Stimulated activated CD4-positive, alpha-beta T cell treated with anti-CD3 and anti-CD28 coated beads, Interleukin-4, amount 100 ng/mL, for 48 hours (primary cell): Measurements from ENCODE around the gene TMEM50B.
"Not testable (repeated sequence)": the region's sequence is repeated elsewhere in the genome, so short reads cannot be mapped to it uniquely, and the experiment has no call there.

Experiments used
- DNase-seq, 2 donors: peaks; one replicate each; pipeline ENCODE4 v3.0.0-alpha.2; 2020; ENCODE audit warnings: low read depth in 2 of 2

The TMEM50B gene

DNA sequence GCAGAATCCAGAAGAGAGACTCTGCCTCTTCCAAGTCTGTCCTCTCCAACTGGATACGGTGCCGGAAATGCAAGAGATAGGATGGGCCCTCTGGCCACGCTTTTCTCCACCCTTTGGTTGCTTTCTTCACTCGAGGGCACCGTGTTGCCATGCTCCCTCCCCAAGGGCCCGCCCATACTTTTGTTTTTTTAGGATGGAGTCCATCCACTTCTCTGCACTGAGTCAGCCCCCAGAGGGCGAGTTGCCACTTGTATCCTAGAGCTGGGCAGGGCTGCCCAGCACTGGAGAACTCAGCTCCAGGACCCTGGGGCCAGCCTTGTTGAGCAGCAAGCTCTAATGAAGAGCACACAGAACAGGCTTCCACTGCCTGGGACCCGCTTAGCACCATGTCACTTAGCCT, 51.1 kb downstream of the TMEM50B start:
- no peak for DNase-seq

DNA sequence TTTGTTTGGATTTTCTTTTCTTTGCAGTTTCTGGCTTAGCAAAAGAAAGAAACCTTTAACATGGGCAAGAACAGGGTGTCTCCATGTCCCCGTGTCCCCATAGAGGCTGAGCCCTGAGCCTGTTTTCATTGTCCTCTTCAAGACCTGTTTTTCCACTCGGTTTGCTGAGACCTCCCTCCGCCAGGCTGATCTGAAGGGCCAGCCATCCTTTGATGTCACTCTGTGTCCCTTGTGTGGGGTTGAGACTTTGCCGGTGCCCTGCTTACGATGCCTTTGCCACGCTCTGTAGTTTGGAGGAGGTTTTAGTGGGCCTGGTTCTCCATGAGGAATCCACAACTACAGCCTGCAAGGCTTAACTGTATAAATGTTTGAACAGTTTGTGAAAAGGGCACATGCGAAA, 52.7 kb downstream of the TMEM50B start:
- DNase-seq = no peak

DNA sequence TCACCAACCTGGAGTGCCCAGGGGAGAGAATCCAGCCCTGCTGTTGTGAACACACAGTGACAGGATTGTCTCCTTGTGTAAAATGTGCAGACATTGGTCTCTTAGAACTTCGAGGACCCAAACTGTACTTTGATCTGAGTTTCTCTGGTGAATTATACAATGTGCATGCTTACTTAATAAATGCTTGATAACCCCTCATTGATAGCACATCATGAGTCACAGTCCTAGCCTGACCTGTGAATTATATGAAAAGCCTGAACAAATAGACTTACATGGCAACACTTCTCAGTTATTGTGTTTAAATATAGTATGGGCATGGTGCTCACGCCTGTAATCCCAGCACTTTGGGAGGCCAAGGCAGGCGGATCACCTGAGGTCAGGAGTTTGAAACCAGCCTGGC, 53.9 kb downstream of the TMEM50B start:
- DNase-seq = no peak

DNA sequence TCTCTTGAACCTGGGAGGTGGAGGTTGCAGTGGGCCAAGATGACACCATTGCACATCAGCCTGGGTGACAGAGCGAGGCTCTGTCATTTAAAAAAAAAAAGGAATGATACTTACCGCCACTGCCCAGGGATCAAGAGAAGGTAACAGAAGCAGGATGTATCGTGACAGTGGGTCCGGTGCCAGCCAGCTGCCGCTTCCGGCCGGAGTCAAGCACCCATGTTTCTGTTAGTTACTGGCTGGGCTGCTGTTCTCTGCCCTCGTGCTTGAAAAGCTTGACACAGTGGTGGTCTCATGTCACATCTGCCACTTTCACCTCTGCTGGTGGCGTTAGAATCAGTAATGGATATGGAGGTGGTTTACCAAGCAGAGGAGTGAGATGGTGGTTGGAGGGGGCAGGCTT, 55.6 kb downstream of the TMEM50B start:
- no peak for DNase-seq

GRCh38 chr21:33421713-33422393, 57.9 kb downstream of the TMEM50B start:
- no peak for DNase-seq

- no peak for DNase-seq
Observed at GRCh38 chr21:33419538-33420123, 60.1 kb downstream of the TMEM50B start.

DNA sequence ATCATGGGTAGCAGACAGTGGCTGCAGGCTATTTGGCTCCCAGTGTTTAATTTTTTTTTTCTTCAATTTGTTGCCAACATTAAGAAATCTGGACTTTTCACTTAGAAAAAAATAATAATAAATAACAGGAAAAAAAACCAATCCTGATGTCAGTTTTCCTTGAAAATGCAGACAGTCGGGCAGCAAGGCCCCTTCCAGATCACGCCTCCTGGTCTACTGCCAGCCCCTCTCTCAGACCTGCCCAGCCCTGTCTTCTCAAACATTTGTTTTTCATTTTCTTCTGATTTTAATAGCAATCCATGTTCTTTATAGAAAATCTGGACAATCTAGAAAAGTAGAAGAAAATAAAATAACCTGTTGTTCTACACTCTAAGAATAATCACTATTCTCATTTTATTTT, 61.1 kb downstream of the TMEM50B start:
- DNase-seq = no peak

DNA sequence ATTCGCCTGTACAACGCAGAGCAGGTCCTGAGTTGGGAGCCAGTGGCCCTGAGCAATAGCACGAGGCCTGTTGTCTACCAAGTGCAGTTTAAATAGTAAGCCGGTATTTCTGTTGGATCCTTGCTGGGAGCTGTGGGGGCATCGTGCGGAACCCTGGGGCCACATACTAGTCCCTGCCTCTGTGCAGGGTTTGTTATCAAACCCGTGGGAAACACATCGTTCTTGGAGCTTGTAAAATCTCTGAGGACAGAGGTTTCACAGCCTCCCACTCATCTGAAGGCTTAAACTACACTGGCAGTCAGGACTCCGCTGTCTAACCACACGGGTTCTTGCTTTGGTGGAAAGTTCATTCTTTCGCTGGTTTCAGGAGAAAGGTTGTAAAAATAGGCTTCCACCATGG, 64.8 kb downstream of the TMEM50B start:
- DNase-seq = no peak

DNA sequence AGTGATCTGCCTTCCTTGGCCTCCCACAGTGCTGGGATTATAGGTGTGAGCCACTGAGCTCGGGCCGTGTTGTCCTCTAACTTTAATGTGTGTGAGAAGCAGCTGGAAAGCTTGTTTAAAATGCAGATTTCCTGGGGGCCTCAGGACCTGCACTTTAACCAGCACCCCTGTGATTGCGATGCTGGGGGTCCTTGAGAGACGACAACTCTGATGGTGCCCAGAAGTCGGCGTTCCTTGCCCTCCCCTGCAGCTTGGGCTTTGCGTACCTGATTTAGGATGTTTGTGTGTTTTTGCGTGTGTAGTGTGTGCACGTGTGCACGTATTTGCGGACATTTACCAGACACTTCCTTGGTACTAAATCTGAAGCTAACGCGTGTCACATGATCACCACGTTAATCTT, 65.7 kb downstream of the TMEM50B start:
- no peak for DNase-seq

DNA sequence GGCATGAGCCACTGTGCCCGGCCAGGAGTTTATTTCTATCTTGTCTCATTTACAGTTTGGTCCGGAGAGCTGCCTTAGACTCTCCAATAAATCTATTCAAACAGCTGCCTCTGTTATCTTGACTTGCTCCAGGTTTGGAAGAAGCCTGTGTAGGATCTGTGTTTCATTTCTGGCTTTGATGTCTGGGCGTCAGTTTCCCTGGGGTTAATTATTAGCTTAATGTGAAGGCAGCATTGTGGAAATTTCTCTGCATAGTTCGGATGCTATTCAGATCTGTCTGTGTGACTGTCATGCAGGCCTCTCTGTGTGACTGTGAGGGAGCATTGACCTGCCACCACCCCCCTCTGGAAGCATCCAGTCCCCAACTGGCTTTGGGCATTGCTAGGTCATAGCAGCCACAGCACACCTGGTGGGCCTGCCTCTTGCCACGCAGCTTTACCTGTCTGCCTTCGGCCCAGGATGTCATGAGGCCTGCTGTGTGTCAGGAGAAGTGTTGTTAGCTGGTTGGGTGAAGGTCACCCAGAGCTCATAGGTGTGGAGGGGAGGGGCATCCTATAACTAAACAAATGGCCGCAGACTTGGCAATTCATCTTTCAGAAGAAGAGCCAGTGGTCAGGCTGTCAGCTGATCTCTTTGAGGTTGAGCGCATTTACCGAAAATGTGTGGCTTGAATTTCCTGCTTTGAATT, 66.8 kb downstream of the TMEM50B start:
- DNase-seq = no peak

- DNase-seq = not testable (repeated sequence)
Observed at GRCh38 chr21:33412439-33412831, 67.3 kb downstream of the TMEM50B start.

GRCh38 chr21:33411949-33412430, 67.8 kb downstream of the TMEM50B start:
- no peak for DNase-seq

- DNase-seq = no peak
Observed at GRCh38 chr21:33406493-33406892, 73.3 kb downstream of the TMEM50B start.

DNA sequence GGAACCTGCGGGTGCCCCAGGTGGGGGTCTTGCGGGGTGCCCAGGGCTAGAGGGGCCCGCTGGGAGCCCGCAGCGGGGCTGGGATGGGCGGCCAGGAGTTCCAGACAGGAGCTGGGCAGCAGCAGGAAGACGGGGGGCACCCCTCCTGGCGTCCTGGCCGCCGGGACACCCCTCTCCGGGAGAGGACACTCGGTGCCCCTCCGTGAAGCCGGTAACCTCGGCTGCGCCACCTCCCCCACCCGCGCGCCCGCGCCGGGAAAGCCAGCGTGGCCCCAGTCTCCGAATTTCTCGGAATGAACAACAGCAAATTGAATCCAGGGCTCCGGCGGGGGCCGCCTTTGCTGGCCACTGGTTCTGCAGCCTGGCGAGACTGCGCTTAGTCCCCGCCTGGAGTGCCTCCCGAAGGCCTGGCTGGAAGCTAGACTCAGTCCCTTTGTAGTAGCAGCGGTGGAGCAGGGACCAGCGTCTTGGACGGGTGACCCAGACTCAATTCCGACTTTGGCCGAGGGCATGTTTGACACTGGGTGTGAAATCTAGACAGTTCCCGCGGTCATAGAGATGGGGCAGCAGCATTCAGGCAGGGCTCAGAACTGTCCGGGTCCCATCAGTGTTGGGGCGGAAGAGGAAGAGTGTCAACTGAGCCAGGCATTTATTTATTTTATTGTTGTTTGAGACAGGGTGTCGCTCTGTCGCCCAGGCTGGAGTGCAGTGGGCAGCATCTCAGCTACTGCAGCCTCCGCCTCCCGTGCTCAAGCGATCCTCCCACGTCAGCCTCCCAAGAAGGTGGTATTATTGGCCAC, 75.8 kb downstream of the TMEM50B start:
- DNase-seq = no peak

DNA sequence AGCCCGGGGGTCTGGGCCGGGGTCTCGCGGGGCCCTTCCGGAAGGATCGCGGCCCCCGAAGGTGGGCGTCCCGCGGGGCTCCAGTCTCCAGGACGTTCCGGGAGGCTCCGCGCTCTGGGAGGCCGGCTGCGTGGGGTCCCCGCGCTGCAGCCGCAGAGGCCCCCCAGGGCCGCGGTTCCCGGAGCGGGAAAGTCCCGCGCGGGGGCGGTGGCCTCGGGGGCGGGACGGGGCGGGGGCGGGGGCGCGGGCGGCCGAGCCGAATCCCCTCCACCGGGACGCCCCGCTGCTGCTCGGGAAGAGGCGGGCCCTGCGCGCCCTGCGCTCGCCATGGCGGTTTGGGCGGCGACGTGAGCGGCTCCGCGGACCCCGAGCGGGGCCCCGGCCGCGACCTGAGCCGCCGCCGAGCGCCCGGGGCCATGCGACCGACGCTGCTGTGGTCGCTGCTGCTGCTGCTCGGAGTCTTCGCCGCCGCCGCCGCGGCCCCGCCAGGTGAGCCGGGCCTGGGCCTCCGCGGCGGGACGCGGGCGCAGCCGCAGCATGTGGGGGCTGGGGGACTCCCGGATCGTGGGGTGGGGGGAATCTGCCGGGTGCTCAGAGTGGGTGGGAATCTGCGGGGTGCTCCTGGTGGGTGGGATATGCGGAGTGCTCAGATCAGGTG, 76.5 kb downstream of the TMEM50B start, which contains the start of gene IFNGR2:
IFNGR2 (plus strand) TSS at position 286 of the 658 bp plus-strand sequence; CDS start at position 417, 131 bp downstream.
- no peak for DNase-seq

- no peak for DNase-seq
Observed at GRCh38 chr21:33402001-33402979, 77.5 kb downstream of the TMEM50B start.

DNA sequence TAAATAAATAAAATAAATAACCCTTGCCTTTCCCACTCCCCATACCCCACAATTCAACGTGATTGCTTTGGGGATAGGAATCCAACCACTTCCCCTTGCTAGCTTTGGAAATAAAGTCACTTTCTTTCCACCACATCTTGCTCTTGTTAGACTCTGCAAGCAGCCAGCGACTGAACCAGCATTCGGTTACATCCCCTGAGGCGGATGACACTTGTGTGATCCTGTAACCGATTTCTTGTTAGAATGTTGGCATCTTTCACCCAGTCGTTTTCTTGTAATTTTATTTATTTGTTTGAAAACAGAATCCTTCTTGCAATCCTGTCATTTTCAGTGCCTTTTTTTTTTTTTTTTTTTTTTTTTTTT, 78.2 kb downstream of the TMEM50B start:
- no peak for DNase-seq
